Measurements from ENCODE around the gene SETD2. TPM values are rescaled to one million over a fixed set of nuclear protein-coding genes. Genes with fewer than 3 reads are reported as not detected.
"Not testable (repeated sequence)": the region's sequence is repeated elsewhere in the genome, so short reads cannot be mapped to it uniquely, and the experiment has no call there.

The SETD2 gene
- total RNA-seq, 1 donor from 2014 or later = 78.8 TPM

GRCh38 chr3:47145272-47145671 lies 18.6 kb downstream of the SETD2 start:
- no peak for DNase-seq

GRCh38 chr3:47143068-47143467 lies 20.8 kb downstream of the SETD2 start:
- no peak for DNase-seq

GRCh38 chr3:47142536-47142935 lies 21.4 kb downstream of the SETD2 start:
- not testable (repeated sequence) for DNase-seq

- not testable (repeated sequence) for DNase-seq
Measured at GRCh38 chr3:47140973-47141461, 22.9 kb downstream of the SETD2 start.

- DNase-seq = not testable (repeated sequence)
Measured at GRCh38 chr3:47140553-47140952, 23.4 kb downstream of the SETD2 start.

GRCh38 chr3:47134311-47134710 lies 29.6 kb downstream of the SETD2 start:
- no peak for DNase-seq

- no peak for DNase-seq
Measured at GRCh38 chr3:47133641-47134040, 30.3 kb downstream of the SETD2 start.

- DNase-seq = no peak
Measured at GRCh38 chr3:47130557-47130956, 33.4 kb downstream of the SETD2 start.

GRCh38 chr3:47128137-47128536 lies 35.8 kb downstream of the SETD2 start:
- no peak for DNase-seq

- no peak for DNase-seq
Measured at GRCh38 chr3:47123857-47124256, 40.1 kb downstream of the SETD2 start.

- no peak for DNase-seq
Measured at GRCh38 chr3:47121409-47121808, 42.5 kb downstream of the SETD2 start.

- DNase-seq = no peak
Measured at GRCh38 chr3:47120138-47120537, 43.8 kb downstream of the SETD2 start.

- not testable (repeated sequence) for DNase-seq
Measured at GRCh38 chr3:47119387-47119786, 44.5 kb downstream of the SETD2 start.

GRCh38 chr3:47117807-47118364 lies 46.0 kb downstream of the SETD2 start:
- no peak for DNase-seq

GRCh38 chr3:47115524-47115923 lies 48.4 kb downstream of the SETD2 start:
- not testable (repeated sequence) for DNase-seq

GRCh38 chr3:47113669-47114365 lies 50.1 kb downstream of the SETD2 start:
- DNase-seq = no peak

- no peak for DNase-seq
Measured at GRCh38 chr3:47112997-47113396, 50.9 kb downstream of the SETD2 start.

- DNase-seq = no peak
Measured at GRCh38 chr3:47109393-47109792, 54.5 kb downstream of the SETD2 start.

GRCh38 chr3:47108546-47108945 lies 55.4 kb downstream of the SETD2 start:
- no peak for DNase-seq

GRCh38 chr3:47104259-47104658 lies 59.7 kb downstream of the SETD2 start:
- DNase-seq = no peak

- no peak for DNase-seq
Measured at GRCh38 chr3:47103619-47104018, 60.3 kb downstream of the SETD2 start.

- DNase-seq = no peak
Measured at GRCh38 chr3:47102081-47102600, 61.8 kb downstream of the SETD2 start.

GRCh38 chr3:47098910-47099309 lies 65.0 kb downstream of the SETD2 start:
- no peak for DNase-seq

GRCh38 chr3:47097864-47098263 lies 66.0 kb downstream of the SETD2 start:
- DNase-seq = no peak

Measured in occipital lobe (tissue), 2 donors.